Measurements from ENCODE around the gene FUT7. TPM values are rescaled to one million over a fixed set of nuclear protein-coding genes. Genes with fewer than 3 reads are reported as not detected.

Gene FUT7
- total RNA-seq, 1 experiment from 2014 or later, result not detected

DNA sequence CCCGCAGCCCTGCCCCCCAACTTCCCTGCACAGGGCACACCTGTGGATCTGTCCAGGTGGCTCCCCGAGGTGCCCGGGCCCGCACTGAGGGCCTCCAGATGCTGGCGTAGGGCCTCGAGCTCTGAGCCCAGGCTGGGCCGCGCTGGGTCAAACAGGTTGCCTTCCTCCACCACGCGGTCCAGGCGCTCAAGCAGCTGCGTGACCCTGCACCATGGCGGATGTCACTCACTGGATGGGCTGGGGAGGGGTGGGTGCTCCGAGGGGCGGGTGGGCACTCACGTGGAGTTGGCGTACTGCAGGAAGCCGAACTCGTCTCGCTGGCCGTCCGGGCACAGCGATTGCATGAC lies 9.3 kb downstream of the FUT7 start:
- WGBS (ENCODE audit: extremely low coverage, insufficient read length, low lambda C conversion rate), result no CpG with 5 or more reads among the region's 23 CpGs
- H3K79me2 ChIP-seq (ENCODE audit: insufficient read depth, low read length), result no peaks in the 10 kb centered on the region
- H3K23ac ChIP-seq (ENCODE audit: insufficient read length, low read depth, low read length), result no peak overlapping the region
- H3K9ac ChIP-seq (ENCODE audit: extremely low read depth, insufficient read length, low read length), result no peak overlapping the region
- H3K14ac ChIP-seq (ENCODE audit: insufficient read depth, low read length), result no peak overlapping the region
- no peaks in the 10 kb centered on the region for H3K9me3 ChIP-seq (ENCODE audit: control insufficient read depth, low read depth, low read length)
- H2AK5ac ChIP-seq (ENCODE audit: insufficient read length, low read length), result no peak overlapping the region
- no peak overlapping the region for H2BK5ac ChIP-seq (ENCODE audit: insufficient read length, low read length)
- H3K18ac ChIP-seq (ENCODE audit: insufficient read length, low read depth, low read length), result no peak overlapping the region
- no peak for DNase-seq
- H3K4me1 Mint-ChIP-seq, result peaks cover 2 to 13% of the 10 kb centered on the region in 2 experiments; a peak in 3 of 4 replicates
- H2BK15ac ChIP-seq (ENCODE audit: low read depth, low read length), result no peak overlapping the region
- H3T11ph ChIP-seq (ENCODE audit: low read length), result no peak overlapping the region
- TF ChIP-seq, protein P1, sequence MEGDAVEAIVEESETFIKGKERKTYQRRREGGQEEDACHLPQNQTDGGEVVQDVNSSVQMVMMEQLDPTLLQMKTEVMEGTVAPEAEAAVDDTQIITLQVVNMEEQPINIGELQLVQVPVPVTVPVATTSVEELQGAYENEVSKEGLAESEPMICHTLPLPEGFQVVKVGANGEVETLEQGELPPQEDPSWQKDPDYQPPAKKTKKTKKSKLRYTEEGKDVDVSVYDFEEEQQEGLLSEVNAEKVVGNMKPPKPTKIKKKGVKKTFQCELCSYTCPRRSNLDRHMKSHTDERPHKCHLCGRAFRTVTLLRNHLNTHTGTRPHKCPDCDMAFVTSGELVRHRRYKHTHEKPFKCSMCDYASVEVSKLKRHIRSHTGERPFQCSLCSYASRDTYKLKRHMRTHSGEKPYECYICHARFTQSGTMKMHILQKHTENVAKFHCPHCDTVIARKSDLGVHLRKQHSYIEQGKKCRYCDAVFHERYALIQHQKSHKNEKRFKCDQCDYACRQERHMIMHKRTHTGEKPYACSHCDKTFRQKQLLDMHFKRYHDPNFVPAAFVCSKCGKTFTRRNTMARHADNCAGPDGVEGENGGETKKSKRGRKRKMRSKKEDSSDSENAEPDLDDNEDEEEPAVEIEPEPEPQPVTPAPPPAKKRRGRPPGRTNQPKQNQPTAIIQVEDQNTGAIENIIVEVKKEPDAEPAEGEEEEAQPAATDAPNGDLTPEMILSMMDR (conservative IDR thresholded peaks at IDR 0.05), result no peak
- H3K23me2 ChIP-seq (ENCODE audit: insufficient read length, low read depth, low read length, poor library complexity, severe bottlenecking), result peaks cover 6% of the 10 kb centered on the region
- no peak overlapping the region for H2BK120ac ChIP-seq (ENCODE audit: low read depth, low read length, poor library complexity, severe bottlenecking)
- H4K8ac ChIP-seq (replicated peaks; ENCODE audit: insufficient read length, low read depth, low read length), result no peak overlapping the region
- H4K91ac ChIP-seq (ENCODE audit: insufficient read length, low read depth, low read length), result no peak overlapping the region
- H3K36me3 Mint-ChIP-seq (ENCODE audit: insufficient read depth in 1 of 3, low read depth in 3 of 3), result peaks cover 0 to 2% (median 0%) of the 10 kb centered on the region in 3 experiments; a peak in 1 of 7 replicates
- no peak overlapping the region for H3K27ac ChIP-seq (ENCODE audit: insufficient read length, low read depth, low read length)
- no peaks in the 10 kb centered on the region for H4K20me1 ChIP-seq (ENCODE audit: control insufficient read depth, insufficient read depth, insufficient read length)
- H2BK20ac ChIP-seq (ENCODE audit: low read depth, low read length, poor library complexity, severe bottlenecking), result no peak overlapping the region
- no peak overlapping the region for H3K4ac ChIP-seq (ENCODE audit: low read depth, low read length)
- no peak overlapping the region for H4K5ac ChIP-seq (ENCODE audit: insufficient read length, low read depth, low read length)
- H2AFZ ChIP-seq (ENCODE audit: low read length), result no peak overlapping the region
- H3K27me3 Mint-ChIP-seq (ENCODE audit: low read depth), result peaks cover 11% of the 10 kb centered on the region
- H3K4me3 Mint-ChIP-seq, result no peak overlapping the region
- no peaks in the 10 kb centered on the region for H3K4me1 ChIP-seq (ENCODE audit: insufficient read depth, low read length)
- H3K27ac Mint-ChIP-seq, result no peak overlapping the region
- H3K56ac ChIP-seq (ENCODE audit: insufficient read length, low read depth, low read length), result no peak overlapping the region
- no peaks in the 10 kb centered on the region for H3K9me3 Mint-ChIP-seq
- no peak overlapping the region for H2BK12ac ChIP-seq (ENCODE audit: insufficient read length, low read depth, low read length)
- H3K27me3 ChIP-seq (ENCODE audit: insufficient read depth, low read length), result no peaks in the 10 kb centered on the region
- no peak overlapping the region for H3K4me2 ChIP-seq (ENCODE audit: insufficient read depth, insufficient read length, low read length)
- H3K79me1 ChIP-seq (ENCODE audit: insufficient read depth, low read depth, low read length, poor library complexity, severe bottlenecking), result no peaks in the 10 kb centered on the region

All from H9 (cell line).